Stomach smooth muscle (tissue), 2 donors: Measurements from ENCODE around the gene RALGPS1.

Experiments used
- H3K27ac ChIP-seq: one replicate; pipeline ENCODE4 v1.7.0; 2013; ENCODE audit warnings: mild to moderate bottlenecking, low read length, inconsistent platforms
- H3K27me3 ChIP-seq, 2 donors: one replicate each; pipeline ENCODE4 v1.7.0; 2013; ENCODE audit warnings: low read length in 2 of 2; ENCODE audit not compliant: insufficient read depth in 2 of 2, control insufficient read depth in 1 of 2
- H3K36me3 ChIP-seq, 2 donors: one replicate each; pipeline ENCODE4 v1.7.0; 2013; ENCODE audit warnings: low read length in 2 of 2; ENCODE audit not compliant: control insufficient read depth in 2 of 2, insufficient read depth in 2 of 2
- H3K4me1 ChIP-seq: one replicate; pipeline ENCODE4 v1.7.0; 2013; ENCODE audit warnings: low read length; ENCODE audit not compliant: control insufficient read depth, insufficient read depth
- H3K4me3 ChIP-seq, 2 donors: one replicate each; pipeline ENCODE4 v1.7.0; 2013; ENCODE audit warnings: low read length in 2 of 2
- H3K9ac ChIP-seq, 2 donors: one replicate each; pipeline ENCODE4 v1.7.0; 2013; ENCODE audit warnings: low read length in 2 of 2, mild to moderate bottlenecking in 1 of 2
- H3K9me3 ChIP-seq, 2 donors: one replicate each; pipeline ENCODE4 v1.7.0; 2013; ENCODE audit warnings: low read length in 2 of 2; ENCODE audit not compliant: control insufficient read depth in 2 of 2
- donor health status: healthy.
- donor health status: Pancreatic carcinoma.

The RALGPS1 gene

DNA sequence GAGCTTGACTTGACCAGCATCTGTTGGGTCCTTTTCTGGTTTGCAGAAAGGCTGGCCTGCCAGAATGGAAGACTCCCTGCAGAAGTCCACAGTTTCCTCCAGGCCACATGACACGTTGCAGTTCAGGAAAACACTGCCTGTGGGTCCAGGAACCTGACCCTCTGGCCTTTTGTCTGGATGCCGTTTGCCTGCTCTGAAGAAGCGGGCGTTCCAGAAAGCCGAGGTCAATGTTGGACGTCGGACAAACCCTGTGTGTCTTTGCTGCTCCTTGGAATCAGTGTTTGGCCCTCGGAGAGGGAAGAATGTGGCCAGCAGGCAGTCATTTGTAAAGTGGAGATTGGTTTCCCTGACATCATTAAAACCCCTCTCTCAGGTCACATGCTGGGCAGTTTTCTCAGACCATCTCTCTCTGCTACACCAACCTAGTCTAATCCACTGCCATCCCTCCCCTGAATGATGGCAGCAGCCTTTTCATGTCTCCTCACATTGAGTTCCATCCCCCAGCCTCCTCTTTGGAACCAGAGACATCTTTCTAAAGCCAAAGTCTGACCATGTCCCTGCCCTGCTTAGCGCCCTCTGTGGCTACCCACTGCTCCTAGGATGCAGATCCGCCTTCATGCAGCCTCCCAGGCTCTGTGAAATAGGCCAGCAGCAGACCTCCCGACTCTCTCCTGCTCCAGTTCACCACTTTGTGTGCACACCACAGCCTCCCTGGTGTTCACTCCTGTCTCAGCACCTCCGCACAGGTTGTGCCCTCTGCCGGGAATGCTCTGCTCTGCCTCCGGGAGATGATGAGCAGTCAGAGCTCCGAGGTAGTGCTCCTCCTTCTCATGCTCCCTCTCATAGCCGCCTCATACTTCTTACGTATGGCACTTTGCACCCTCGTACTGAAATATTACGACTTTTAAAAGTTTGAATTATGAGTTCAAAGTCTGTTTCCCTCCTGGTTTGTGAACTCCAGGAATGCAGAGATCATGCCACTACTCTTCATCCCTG is 75.6 kb downstream of the RALGPS1 start:
- no peak overlapping the region for H3K4me3 ChIP-seq
- peaks cover 21% of the 10 kb centered on the region for H3K4me1 ChIP-seq
- no peaks in the 10 kb centered on the region for H3K9me3 ChIP-seq
- no peak overlapping the region for H3K9ac ChIP-seq
- no peaks in the 10 kb centered on the region for H3K36me3 ChIP-seq
- H3K27ac ChIP-seq: peak overlapping the region; percentile 58
- H3K27me3 ChIP-seq: no peaks in the 10 kb centered on the region

DNA sequence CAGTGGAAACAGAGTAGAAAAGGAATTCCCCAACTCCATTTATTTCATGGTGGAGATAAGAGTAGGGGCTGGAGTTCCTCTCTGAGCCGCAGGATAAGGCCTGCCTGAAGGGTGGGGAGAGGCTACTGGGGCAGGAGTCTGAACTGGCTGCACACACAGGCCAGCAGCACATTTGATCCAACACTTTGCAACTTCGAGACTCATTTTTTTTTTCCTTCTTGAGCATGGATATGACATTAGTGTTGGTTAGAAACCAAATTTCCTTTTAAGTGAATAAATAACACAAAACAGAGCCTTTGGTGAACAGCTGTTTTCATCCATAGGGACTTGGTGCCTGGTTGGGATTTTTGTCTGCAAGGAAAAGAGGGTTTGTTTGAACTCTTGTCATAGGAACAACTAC is 76.6 kb downstream of the RALGPS1 start:
- Histone ChIP-seq H3K9ac (no peak overlapping the region), H3K9me3 (no peaks in the 10 kb centered on the region), H3K27ac (peak overlapping the region; percentile 58), H3K4me1 (peaks cover 21% of the 10 kb centered on the region), H3K4me3 (no peak overlapping the region), H3K27me3 (no peaks in the 10 kb centered on the region), H3K36me3 (no peaks in the 10 kb centered on the region)

DNA sequence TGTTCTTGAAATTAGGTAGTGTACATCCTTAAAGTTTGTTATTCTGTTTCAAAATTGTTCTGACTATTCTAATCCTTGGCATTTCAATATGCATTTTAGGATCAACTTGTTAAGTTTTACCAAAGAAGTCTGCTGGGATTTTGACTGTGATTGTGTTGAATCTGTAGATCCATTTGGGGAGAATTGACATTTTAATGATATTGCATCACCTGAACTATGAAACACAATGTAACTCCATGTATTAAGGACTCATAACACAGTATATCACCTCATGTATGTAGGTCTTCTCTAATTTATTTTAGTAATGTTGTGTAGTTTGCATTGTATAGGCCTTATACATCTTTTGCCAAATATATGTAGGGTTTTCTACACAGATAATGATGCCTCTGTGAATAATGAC is 77.8 kb downstream of the RALGPS1 start:
- Histone ChIP-seq H3K9me3 (no peaks in the 10 kb centered on the region), H3K27ac (no peak overlapping the region), H3K4me1 (peaks cover 21% of the 10 kb centered on the region), H3K27me3 (no peaks in the 10 kb centered on the region), H3K36me3 (no peaks in the 10 kb centered on the region), H3K9ac (no peak overlapping the region), H3K4me3 (no peak overlapping the region)

- Histone ChIP-seq H3K9ac (no peak overlapping the region), H3K9me3 (no peaks in the 10 kb centered on the region), H3K27me3 (no peaks in the 10 kb centered on the region), H3K4me1 (no peaks in the 10 kb centered on the region), H3K36me3 (no peaks in the 10 kb centered on the region), H3K27ac (no peak overlapping the region), H3K4me3 (no peak overlapping the region)
These were observed 84.9 kb downstream of the RALGPS1 start for GRCh38 chr9:126999315-127000068.

GRCh38 chr9:127004946-127005769 is 90.6 kb downstream of the RALGPS1 start:
- Histone ChIP-seq H3K4me3 (no peak overlapping the region), H3K36me3 (no peaks in the 10 kb centered on the region), H3K4me1 (no peaks in the 10 kb centered on the region), H3K9ac (no peak overlapping the region), H3K27me3 (no peaks in the 10 kb centered on the region), H3K27ac (no peak overlapping the region), H3K9me3 (no peaks in the 10 kb centered on the region)

DNA sequence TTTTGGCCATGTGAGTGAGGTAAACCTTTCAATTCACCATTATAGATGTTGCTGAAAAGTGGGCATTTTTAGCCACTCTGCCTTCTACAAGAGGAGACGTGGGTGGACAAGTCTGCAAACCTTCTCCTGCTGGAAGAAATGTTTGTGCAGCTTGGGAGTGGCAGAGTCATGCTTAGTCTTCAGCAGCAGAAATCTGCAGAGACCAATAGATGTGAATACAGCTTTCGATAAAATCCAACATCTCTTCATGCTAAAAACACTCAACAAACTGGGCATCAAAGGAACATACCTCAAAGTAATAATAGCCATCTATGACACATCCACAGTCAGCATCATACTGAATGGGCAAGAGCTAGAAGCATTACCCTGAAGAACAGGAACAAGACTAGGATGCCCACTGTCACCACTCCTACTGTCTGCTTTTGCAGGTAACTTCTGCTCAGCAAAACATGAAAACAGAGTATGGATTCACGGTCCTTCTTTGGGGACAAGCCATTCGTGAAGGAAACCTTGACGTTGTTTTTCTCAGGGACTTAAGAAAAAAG is 91.3 kb downstream of the RALGPS1 start:
- no peak overlapping the region for H3K27ac ChIP-seq
- no peaks in the 10 kb centered on the region for H3K36me3 ChIP-seq

DNA sequence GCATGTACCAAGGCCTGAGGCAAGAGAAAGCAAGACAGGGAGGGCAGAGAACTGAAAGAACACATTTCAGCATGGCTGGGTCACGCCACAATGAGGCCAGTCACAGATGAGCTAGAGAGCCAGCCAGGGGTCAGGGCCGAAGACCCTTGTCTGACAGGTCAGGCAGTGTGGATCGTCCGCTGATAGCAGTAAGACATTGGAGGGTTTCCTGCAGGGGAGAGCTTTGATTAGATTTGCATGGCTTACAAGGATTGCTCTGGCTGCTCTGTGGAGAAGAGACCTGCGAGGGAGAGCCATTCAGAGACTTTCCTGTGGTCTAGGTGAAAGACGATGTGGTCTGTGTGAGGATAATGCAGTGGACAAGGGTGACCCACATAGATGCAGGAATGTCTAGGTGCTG is 93.1 kb downstream of the RALGPS1 start:
- H3K9ac ChIP-seq: no peak overlapping the region
- H3K9me3 ChIP-seq: no peaks in the 10 kb centered on the region
- H3K4me1 ChIP-seq: no peaks in the 10 kb centered on the region
- no peak overlapping the region for H3K4me3 ChIP-seq
- H3K27ac ChIP-seq: no peak overlapping the region
- no peaks in the 10 kb centered on the region for H3K36me3 ChIP-seq
- H3K27me3 ChIP-seq: no peaks in the 10 kb centered on the region

More for the DNA sequence above, 91.3 kb downstream of the RALGPS1 start:
- H3K9me3 ChIP-seq: no peaks in the 10 kb centered on the region
- no peak overlapping the region for H3K4me3 ChIP-seq
- no peaks in the 10 kb centered on the region for H3K27me3 ChIP-seq
- H3K9ac ChIP-seq: no peak overlapping the region
- no peaks in the 10 kb centered on the region for H3K4me1 ChIP-seq

DNA sequence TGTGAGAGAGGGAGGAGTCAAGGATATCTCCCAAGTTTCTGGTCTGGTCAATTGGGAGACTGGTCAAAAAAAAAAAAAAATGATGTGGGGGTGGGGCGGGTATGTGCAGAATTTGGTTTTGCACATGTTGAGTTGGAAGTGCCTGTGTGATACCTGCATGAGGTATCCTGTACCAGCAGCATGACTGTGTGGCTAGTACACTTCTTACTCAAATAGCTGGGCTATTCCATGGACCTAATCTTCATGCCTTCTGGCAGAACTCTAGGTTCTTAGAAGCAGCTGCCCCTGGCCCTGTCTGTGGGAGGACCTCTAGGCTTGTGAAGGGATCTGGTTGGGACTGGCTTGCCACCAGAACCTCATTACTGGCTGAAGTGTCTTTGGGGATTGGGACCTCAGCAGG is 93.5 kb downstream of the RALGPS1 start:
- Histone ChIP-seq H3K9ac (no peak overlapping the region), H3K4me3 (no peak overlapping the region), H3K9me3 (no peaks in the 10 kb centered on the region), H3K4me1 (no peaks in the 10 kb centered on the region), H3K36me3 (no peaks in the 10 kb centered on the region), H3K27ac (no peak overlapping the region), H3K27me3 (no peaks in the 10 kb centered on the region)

- Histone ChIP-seq H3K27ac (no peak overlapping the region), H3K9ac (no peak overlapping the region), H3K4me1 (peaks cover 11% of the 10 kb centered on the region), H3K36me3 (no peaks in the 10 kb centered on the region), H3K27me3 (no peaks in the 10 kb centered on the region), H3K9me3 (no peaks in the 10 kb centered on the region), H3K4me3 (no peak overlapping the region)
These were observed 97.2 kb downstream of the RALGPS1 start for GRCh38 chr9:127011772-127012171.

GRCh38 chr9:127012250-127012649 is 97.7 kb downstream of the RALGPS1 start:
- H3K4me3 ChIP-seq: no peak overlapping the region
- peaks cover 11% of the 10 kb centered on the region for H3K4me1 ChIP-seq
- H3K27ac ChIP-seq: no peak overlapping the region
- no peaks in the 10 kb centered on the region for H3K9me3 ChIP-seq
- H3K9ac ChIP-seq: no peak overlapping the region
- H3K36me3 ChIP-seq: no peaks in the 10 kb centered on the region
- H3K27me3 ChIP-seq: no peaks in the 10 kb centered on the region
